Glutamatergic neuron (in vitro differentiated cells): Measurements from ENCODE around the gene SOX13. TPM values are rescaled to one million over a fixed set of nuclear protein-coding genes. Genes with fewer than 3 reads are reported as not detected.
A peak's percentile ranks its signal among the peaks of the same experiment; 100 is the strongest.

Source experiments
- DNase-seq: peaks from one replicate; pipeline ENCODE4 v3.0.0; 2022
- H3K27ac Mint-ChIP-seq: one replicate; pipeline ENCODE4 v1.8.0; 2020; ENCODE audit warnings: mild to moderate bottlenecking, mixed read lengths, inconsistent platforms; ENCODE audit not compliant: unreplicated experiment
- H3K27me3 Mint-ChIP-seq: one replicate; pipeline ENCODE4 v1.8.0; 2020; ENCODE audit warnings: mild to moderate bottlenecking, moderate library complexity, mixed read lengths, inconsistent platforms; ENCODE audit not compliant: unreplicated experiment
- H3K36me3 Mint-ChIP-seq: one replicate; pipeline ENCODE4 v1.8.0; 2020; ENCODE audit warnings: mild to moderate bottlenecking, mixed read lengths, inconsistent platforms; ENCODE audit not compliant: unreplicated experiment
- H3K4me1 Mint-ChIP-seq: one replicate; pipeline ENCODE4 v1.8.0; 2020; ENCODE audit warnings: mild to moderate bottlenecking, low read depth, mixed read lengths, inconsistent platforms; ENCODE audit not compliant: unreplicated experiment
- H3K4me3 Mint-ChIP-seq: one replicate; pipeline ENCODE4 v1.8.0; 2020; ENCODE audit warnings: mild to moderate bottlenecking, mixed read lengths, inconsistent platforms; ENCODE audit not compliant: unreplicated experiment
- H3K9me3 Mint-ChIP-seq: one replicate; pipeline ENCODE4 v1.8.0; 2020; ENCODE audit warnings: mild to moderate bottlenecking, moderate library complexity, mixed read lengths, inconsistent platforms; ENCODE audit not compliant: unreplicated experiment
- total RNA-seq: library from RNA; stranded (reverse); fragmentation: NEBNext Ultra II Directional; extraction: Animal tissue kit (Norgen Biotek cat#: 25700); gene quantifications from one replicate; pipeline ENCODE4 v1.2.1, GENCODE V29; 2021; ENCODE audit not compliant: unreplicated experiment
- TF ChIP-seq, protein P1 (sequence below): fragments of 200-600 bp; sonication (generic); IDR thresholded peaks from one replicate; pipeline ENCODE4 v1.5.0; 2021; ENCODE audit not compliant: partially characterized antibody, unreplicated experiment

The SOX13 gene
- total RNA-seq, 1 donor from 2014 or later = 2.2 TPM

DNA sequence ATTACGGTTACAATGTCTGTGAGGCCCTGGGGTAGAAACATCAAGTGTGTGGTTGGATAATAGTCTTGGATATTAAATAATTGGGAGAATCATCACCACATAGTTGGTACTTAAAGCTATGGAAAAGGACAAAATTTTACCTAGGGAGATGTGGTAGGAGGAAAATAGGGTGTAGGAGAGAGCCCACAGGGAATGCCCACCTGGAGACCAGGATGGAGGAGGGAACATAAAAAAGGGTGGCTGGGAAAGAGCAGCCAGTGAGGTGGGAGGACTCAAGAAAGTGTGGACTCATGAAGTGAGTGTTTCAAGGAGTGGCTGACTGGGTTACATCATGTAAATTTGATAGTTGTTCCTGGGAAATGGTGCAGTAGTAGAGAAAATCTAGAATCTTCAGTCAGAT is 3.0 kb upstream of the SOX13 start:
- TF ChIP-seq, protein P1, sequence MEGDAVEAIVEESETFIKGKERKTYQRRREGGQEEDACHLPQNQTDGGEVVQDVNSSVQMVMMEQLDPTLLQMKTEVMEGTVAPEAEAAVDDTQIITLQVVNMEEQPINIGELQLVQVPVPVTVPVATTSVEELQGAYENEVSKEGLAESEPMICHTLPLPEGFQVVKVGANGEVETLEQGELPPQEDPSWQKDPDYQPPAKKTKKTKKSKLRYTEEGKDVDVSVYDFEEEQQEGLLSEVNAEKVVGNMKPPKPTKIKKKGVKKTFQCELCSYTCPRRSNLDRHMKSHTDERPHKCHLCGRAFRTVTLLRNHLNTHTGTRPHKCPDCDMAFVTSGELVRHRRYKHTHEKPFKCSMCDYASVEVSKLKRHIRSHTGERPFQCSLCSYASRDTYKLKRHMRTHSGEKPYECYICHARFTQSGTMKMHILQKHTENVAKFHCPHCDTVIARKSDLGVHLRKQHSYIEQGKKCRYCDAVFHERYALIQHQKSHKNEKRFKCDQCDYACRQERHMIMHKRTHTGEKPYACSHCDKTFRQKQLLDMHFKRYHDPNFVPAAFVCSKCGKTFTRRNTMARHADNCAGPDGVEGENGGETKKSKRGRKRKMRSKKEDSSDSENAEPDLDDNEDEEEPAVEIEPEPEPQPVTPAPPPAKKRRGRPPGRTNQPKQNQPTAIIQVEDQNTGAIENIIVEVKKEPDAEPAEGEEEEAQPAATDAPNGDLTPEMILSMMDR = no peak
- Mint-ChIP-seq H3K4me1 (peaks cover 3% of the 10 kb centered on the region), H3K9me3 (peaks cover 4% of the 10 kb centered on the region), H3K27ac (no peak overlapping the region), H3K4me3 (no peak overlapping the region), H3K36me3 (no peaks in the 10 kb centered on the region), H3K27me3 (peaks cover 20% of the 10 kb centered on the region)
- no peak for DNase-seq

DNA sequence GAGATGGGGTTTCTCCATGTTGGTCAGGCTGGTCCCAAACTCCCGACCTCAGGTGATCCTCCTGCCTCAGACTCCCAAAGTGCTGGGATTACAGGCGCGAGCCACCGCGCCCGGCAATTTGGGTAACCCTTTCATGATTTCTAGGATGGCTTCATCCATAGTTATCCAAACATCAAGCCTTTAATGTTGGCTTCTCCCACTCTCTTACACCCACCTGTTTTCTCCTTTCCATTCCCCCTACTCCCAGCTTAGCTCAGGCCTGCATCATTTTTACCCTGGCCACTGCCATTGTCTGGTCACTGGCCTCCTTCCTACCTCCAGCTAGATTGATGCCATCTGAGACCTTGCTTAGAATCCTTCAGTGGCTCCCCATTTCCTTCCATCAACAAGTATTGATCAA is 2.0 kb upstream of the SOX13 start:
- Mint-ChIP-seq H3K4me3 (no peak overlapping the region), H3K4me1 (peaks cover 2% of the 10 kb centered on the region), H3K27me3 (peaks cover 30% of the 10 kb centered on the region), H3K36me3 (no peaks in the 10 kb centered on the region), H3K9me3 (peaks cover 5% of the 10 kb centered on the region), H3K27ac (no peak overlapping the region)
- DNase-seq = no peak
- TF ChIP-seq, protein P1 = no peak

DNA sequence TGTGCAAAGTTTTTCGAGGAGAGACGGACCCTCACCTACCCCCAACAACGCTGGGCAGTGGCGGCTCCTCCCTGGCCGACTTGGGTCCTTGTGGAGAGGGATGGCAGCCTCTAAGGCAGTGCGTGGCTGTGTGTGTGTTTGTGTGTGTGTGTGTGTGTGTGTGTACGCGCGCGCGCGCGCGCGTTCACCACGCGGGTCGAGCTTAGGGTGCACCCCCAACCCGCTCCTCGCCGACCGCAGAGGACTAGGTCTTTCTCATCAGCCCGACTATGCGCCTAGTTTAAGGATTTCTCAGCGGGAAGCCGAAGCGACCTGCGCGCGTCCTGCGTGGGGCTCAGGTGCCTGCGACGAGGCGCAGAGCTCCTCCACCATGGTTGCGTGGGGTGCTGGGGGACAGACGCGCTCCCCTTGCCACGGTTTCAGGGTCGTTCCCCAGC is 940 bp downstream of the SOX13 start:
- DNase-seq = no peak
- TF ChIP-seq, protein P1 = no peak
- Mint-ChIP-seq H3K4me1 (peaks cover 6% of the 10 kb centered on the region), H3K27ac (no peak overlapping the region), H3K4me3 (peak overlapping the region; percentile 89), H3K9me3 (peaks cover 6% of the 10 kb centered on the region), H3K27me3 (peaks cover 38% of the 10 kb centered on the region), H3K36me3 (no peaks in the 10 kb centered on the region)

DNA sequence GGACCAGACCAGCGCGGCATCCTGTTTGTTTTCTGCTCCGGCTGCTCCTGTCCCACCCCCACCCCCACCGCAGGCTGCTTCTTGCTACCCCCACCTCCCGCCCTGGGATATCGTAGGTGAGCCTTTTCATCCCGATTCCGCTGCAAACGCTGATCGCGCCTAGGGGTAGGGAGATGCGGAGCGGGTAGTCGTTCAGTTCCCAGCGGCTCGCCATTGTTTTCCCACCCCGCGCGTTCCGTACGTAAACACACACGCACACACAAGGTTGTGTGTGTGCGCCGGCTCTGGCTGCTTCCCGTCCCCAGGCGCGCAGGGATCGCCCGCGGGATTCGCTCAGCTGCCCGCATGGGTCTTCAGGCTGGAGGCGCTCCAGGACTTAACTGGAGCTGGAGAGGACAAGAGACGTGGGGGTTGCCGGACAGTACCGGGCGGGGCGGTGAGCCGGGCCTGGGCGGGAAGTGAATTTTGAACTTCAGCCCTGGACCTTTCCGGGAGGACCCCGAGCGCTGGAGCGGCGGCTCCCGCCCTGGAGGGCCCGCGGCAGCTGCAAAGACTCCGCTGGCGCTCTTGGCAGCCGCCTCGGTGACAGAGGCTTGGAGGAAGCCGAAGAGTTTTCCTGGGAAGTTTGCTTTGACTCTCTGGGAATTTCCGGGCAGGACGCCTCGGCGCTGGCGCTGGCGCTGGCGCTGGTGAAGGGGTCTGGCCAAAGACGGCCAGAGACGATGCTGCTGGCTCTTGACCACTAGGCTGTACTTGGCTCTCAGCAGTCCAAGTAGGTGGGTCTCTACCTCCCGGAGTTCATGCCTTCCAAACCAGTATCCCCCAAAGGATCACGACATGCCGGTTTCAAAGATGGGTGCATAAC is 1.6 kb downstream of the SOX13 start:
- peaks cover 6% of the 10 kb centered on the region for H3K9me3 Mint-ChIP-seq
- H3K36me3 Mint-ChIP-seq = no peaks in the 10 kb centered on the region
- H3K27me3 Mint-ChIP-seq = peaks cover 38% of the 10 kb centered on the region
- peak overlapping the region; percentile 89 for H3K4me3 Mint-ChIP-seq
- H3K27ac Mint-ChIP-seq = no peak overlapping the region
- peak; percentile 52 for DNase-seq
- peaks cover 6% of the 10 kb centered on the region for H3K4me1 Mint-ChIP-seq
- TF ChIP-seq, protein P1 = no peak

DNA sequence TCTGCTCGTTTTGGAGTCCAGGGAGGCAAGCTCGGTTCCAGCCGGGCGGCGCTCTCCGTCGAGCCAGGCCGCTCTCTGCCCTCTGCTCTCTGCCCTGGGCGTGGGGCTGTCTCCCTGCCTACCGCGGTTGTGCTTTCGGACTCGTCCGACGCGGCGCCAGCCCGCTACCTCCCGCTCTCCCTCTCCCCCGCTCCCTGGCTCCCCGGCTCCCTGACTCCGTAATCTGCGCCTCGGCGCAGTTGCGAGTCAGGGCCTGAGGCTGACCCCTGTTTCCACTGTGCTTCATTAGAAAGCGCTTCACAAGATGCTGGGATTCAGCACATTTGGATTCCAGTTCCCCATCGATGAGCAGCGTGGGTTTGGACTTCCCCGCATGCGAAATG is 2.2 kb downstream of the SOX13 start:
- no peaks in the 10 kb centered on the region for H3K36me3 Mint-ChIP-seq
- DNase-seq = peak; percentile 36
- no peak overlapping the region for H3K27ac Mint-ChIP-seq
- TF ChIP-seq, protein P1 = no peak
- peaks cover 7% of the 10 kb centered on the region for H3K4me1 Mint-ChIP-seq
- peak overlapping the region; percentile 89 for H3K4me3 Mint-ChIP-seq
- peaks cover 6% of the 10 kb centered on the region for H3K9me3 Mint-ChIP-seq
- H3K27me3 Mint-ChIP-seq = peaks cover 38% of the 10 kb centered on the region
